Adrenal gland (tissue), 12 donors: ENCODE data around the gene CCNI. TPM values are rescaled to one million over a fixed set of nuclear protein-coding genes. Genes with fewer than 3 reads are reported as not detected.

Experiments used
- DNase-seq, 7 donors: peaks; one replicate each; pipeline ENCODE4 v3.0.0-alpha.2; 2019 to 2020
- H3K27ac ChIP-seq, 5 donors: fragments of 200-600 bp; sonication (generic) in 4 of 5; 1 replicate in 3 of 5; 2 replicates in 2 of 5; pipeline versions ENCODE4 v1.5.1 to v1.8.0; 2016 to 2020; ENCODE audit warnings: mild to moderate bottlenecking in 1 of 5
- H3K27me3 ChIP-seq: fragments of 200-600 bp; 2 replicates; pipeline ENCODE4 v1.8.0; 2021
- H3K36me3 ChIP-seq, 2 donors: fragments of 200-600 bp; replicated peaks in 1 of 2; 1 replicate in 1 of 2; 2 replicates in 1 of 2; pipeline versions ENCODE4 v1.5.1 to v1.8.0; 2018 to 2022
- H3K4me1 ChIP-seq, 2 donors: fragments of 200-600 bp; replicated peaks in 1 of 2; 1 replicate in 1 of 2; 2 replicates in 1 of 2; pipeline versions ENCODE4 v1.5.1 to v1.8.0; 2018 to 2021
- H3K4me3 ChIP-seq, 4 donors: fragments of 200-600 bp; sonication (generic) in 3 of 4; one replicate each; pipeline ENCODE4 v1.5.1; 2016 to 2018
- H3K9me3 ChIP-seq, 3 donors: fragments of 200-600 bp; sonication (generic) in 1 of 3; replicated peaks in 1 of 3; 1 replicate in 2 of 3; 2 replicates in 1 of 3; pipeline versions ENCODE4 v1.5.1 to v1.8.0; 2016 to 2021
- CTCF ChIP-seq, 6 experiments: fragments of 450-650 bp in 4 of 6; fragments of 200-600 bp in 2 of 6; sonication (generic) in 1 of 6; IDR thresholded peaks; 1 replicate in 5 of 6; 2 replicates in 1 of 6; pipeline versions ENCODE4 v1.5.1 to v1.8.0; 2016 to 2021; ENCODE audit warnings: antibody characterized with exemption in 6 of 6, mild to moderate bottlenecking in 2 of 6, moderate library complexity in 1 of 6
- POLR2A ChIP-seq, 2 donors: fragments of 450-650 bp; IDR thresholded peaks; one replicate each; pipeline ENCODE4 v1.6.1; 2017; ENCODE audit warnings: antibody characterized with exemption in 2 of 2, mild to moderate bottlenecking in 2 of 2, moderate library complexity in 1 of 2
- WGBS, 4 donors: extraction: QIAGEN DNeasy Blood & Tissue Kit in 2 of 4; methylation state at CpG; one replicate each; pipeline versions ENCODE4 v1.1.5 to v1.1.7; 2013 to 2017; 5-methylcytosine and 5-hydroxymethylcytosine counted together
- intact Hi-C, 2 donors: fragments of 100-400 bp; cut with DNase I; formaldehyde crosslinking; loops; one replicate each; pipeline versions ENCODE4 v1.14.1 to v1.15.0; 2022 to 2023
- polyA plus RNA-seq, 3 donors: library from polyadenylated mRNA; stranded (reverse); fragments of 200-250 nt in 2 of 3; fragments of 350-450 nt in 1 of 3; fragmentation: Illumina TruSeq in 1 of 3; extraction: RNeasy Lipid Tissue Mini Kit (QIAGEN cat#74804) in 1 of 3; gene quantifications; one replicate each; pipeline ENCODE4 v1.2.3, GENCODE V29; 2013 to 2014
- total RNA-seq, 9 donors: library from RNA; depleted of rRNA in 4 of 9; stranded (reverse); fragments of >200 nt in 4 of 9; fragments of 120-200 nt in 1 of 9; fragmentation: NEBNext Ultra II Directional in 1 of 9; extraction: Animal tissue kit (Norgen Biotek cat#: 25700) in 1 of 9; gene quantifications; one replicate each; pipeline versions ENCODE4 v1.1.0 to v1.2.4, GENCODE V29; 2013 to 2023
- donor health status: healthy with polysubstance abuse.
- donor health status: Bipolar disorder and iron deficiency.
- donor health status: DM: yes; HTN: yes; CAD: no.
- donor health status: DM: no; HTN: no; CAD: no.
- donor health status: DM: no; HTN: no; CAD: no.
- donor health status: DM: yes; HTN: yes; CAD: no.

CCNI gene
- total and polyA plus RNA-seq, 12 donors, result 32.1 to 261 (median 155) TPM

- H3K4me1 ChIP-seq, result peaks cover 0 to 6% of the 10 kb centered on the region in 2 donors
- no peaks in the 10 kb centered on the region for H3K9me3 ChIP-seq
- WGBS, 4 donors, result 86 to 97% (median 86%) methylated on average over 3 of the region's 3 CpGs
- H3K4me3 ChIP-seq, result no peak overlapping the region
- peaks cover 0 to 69% of the 10 kb centered on the region in 2 donors for H3K36me3 ChIP-seq
- intact Hi-C loops, result no loop called here
- no peaks in the 10 kb centered on the region for H3K27me3 ChIP-seq
- H3K27ac ChIP-seq, result no peak overlapping the region
- peak in 5 of 7 donors; percentile 22 to 63 (median 41) for DNase-seq
- TF ChIP-seq POLR2A (IDR thresholded peaks at IDR 0.05) (no peak), CTCF (IDR thresholded peaks at IDR 0.05) (peak in 5 of 6 experiments; percentile 17 to 48 (median 41))
Measured at GRCh38 chr4:77052352-77052751, 23.4 kb downstream of the CCNI start.

GRCh38 chr4:77050962-77051361 lies 24.8 kb downstream of the CCNI start:
- WGBS, 4 donors, result 84 to 91% (median 89%) methylated on average over 3 of the region's 3 CpGs
- peaks cover 0 to 70% of the 10 kb centered on the region in 2 donors for H3K36me3 ChIP-seq

GRCh38 chr4:77047037-77047436 lies 28.8 kb downstream of the CCNI start:
- no peaks in the 10 kb centered on the region for H3K27me3 ChIP-seq
- peaks cover 0 to 9% of the 10 kb centered on the region in 2 donors for H3K4me1 ChIP-seq
- intact Hi-C loops, result loop anchor here in 1 of 2 donors (10.0 kb wide), 2 partner anchors 158 to 532 kb away; no protein-coding TSS in a partner anchor
- H3K27ac ChIP-seq, result no peak overlapping the region
- no peaks in the 10 kb centered on the region for H3K9me3 ChIP-seq
- peaks cover 0 to 34% of the 10 kb centered on the region in 2 donors for H3K36me3 ChIP-seq
- TF ChIP-seq POLR2A (IDR thresholded peaks at IDR 0.05) (no peak), CTCF (IDR thresholded peaks at IDR 0.05) (peak; percentile 9 to 31 (median 24))
- no peak overlapping the region for H3K4me3 ChIP-seq
- no peak for DNase-seq

More at GRCh38 chr4:77050962-77051361, 24.8 kb downstream of the CCNI start:
- DNase-seq, result no peak
- intact Hi-C loops, result no loop called here
- Histone ChIP-seq H3K27me3 (no peaks in the 10 kb centered on the region), H3K9me3 (no peaks in the 10 kb centered on the region), H3K4me1 (peaks cover 0 to 2% of the 10 kb centered on the region in 2 donors), H3K27ac (no peak overlapping the region), H3K4me3 (no peak overlapping the region)
- TF ChIP-seq CTCF (IDR thresholded peaks at IDR 0.05) (no peak), POLR2A (IDR thresholded peaks at IDR 0.05) (no peak)

GRCh38 chr4:77045490-77045889 lies 30.3 kb downstream of the CCNI start:
- Histone ChIP-seq H3K27me3 (no peaks in the 10 kb centered on the region), H3K9me3 (no peaks in the 10 kb centered on the region), H3K4me1 (peaks cover 0 to 9% of the 10 kb centered on the region in 2 donors), H3K36me3 (peaks cover 0 to 23% of the 10 kb centered on the region in 2 donors), H3K27ac (no peak overlapping the region), H3K4me3 (no peak overlapping the region)
- WGBS, 4 donors, result 72 to 91% (median 86%) methylated on average over 4 of the region's 4 CpGs
- DNase-seq, result no peak
- TF ChIP-seq CTCF (IDR thresholded peaks at IDR 0.05) (peak in 3 of 6 experiments; percentile 7 to 17 (median 9)), POLR2A (IDR thresholded peaks at IDR 0.05) (no peak)
- intact Hi-C loops, result loop anchor here in 1 of 2 donors (10.0 kb wide), 2 partner anchors 159 to 531 kb away; no protein-coding TSS in a partner anchor
